ENCODE measurements around the gene BICC1. TPM values are rescaled to one million over a fixed set of nuclear protein-coding genes. Genes with fewer than 3 reads are reported as not detected.

The BICC1 gene
- polyA plus RNA-seq, 3 donors: 0.02 to 0.24 (median 0.14) TPM

GRCh38 chr10:58813573-58813972 is 300.9 kb downstream of the BICC1 start:
- Histone ChIP-seq H4K20me1 (ENCODE audit: insufficient read depth, low read length) (no peaks in the 10 kb centered on the region), H3K4me3 (replicated peaks in 1 of 3; ENCODE audit: low read depth in 2 of 3, low read length in 3 of 3) (no peak overlapping the region), H3K36me3 (replicated peaks in 1 of 2; ENCODE audit: control insufficient read depth in 1 of 2, insufficient read depth in 2 of 2, low read length in 2 of 2) (no peaks in the 10 kb centered on the region), H3K9ac (ENCODE audit: insufficient read depth, low read length, poor library complexity, severe bottlenecking) (no peak overlapping the region), H3K79me2 (ENCODE audit: insufficient read depth, low read length) (no peaks in the 10 kb centered on the region), H3K4me1 (ENCODE audit: control insufficient read depth in 1 of 2, insufficient read depth in 2 of 2, low read length in 2 of 2) (no peaks in the 10 kb centered on the region), H3K27ac (ENCODE audit: low read depth in 1 of 2, low read length in 2 of 2) (no peak overlapping the region), H2AFZ (ENCODE audit: insufficient read depth, low read depth, low read length, poor library complexity, severe bottlenecking) (no peak overlapping the region), H3K4me2 (replicated peaks; ENCODE audit: extremely low read depth, low read length, poor library complexity, severe bottlenecking) (no peak overlapping the region), H3K9me3 (replicated peaks in 1 of 2; ENCODE audit: control insufficient read depth in 1 of 2, insufficient read depth in 1 of 2, low read length in 2 of 2) (no peaks in the 10 kb centered on the region), H3K27me3 (ENCODE audit: control insufficient read depth in 2 of 2, insufficient read depth in 2 of 2, low read length in 2 of 2) (no peaks in the 10 kb centered on the region)
- Mint-ChIP-seq H3K4me1 (no peaks in the 10 kb centered on the region), H3K36me3 (peaks cover 6 to 13% of the 10 kb centered on the region in 2 donors), H3K9me3 (peaks cover 0 to 3% (median 0%) of the 10 kb centered on the region in 7 donors), H3K27me3 (ENCODE audit: low read depth in 3 of 3) (peaks cover 0 to 2% (median 0%) of the 10 kb centered on the region in 3 donors), H3K27ac (no peak overlapping the region), H3K4me3 (no peak overlapping the region)
- TF ChIP-seq CTCF (IDR thresholded peaks at IDR 0.05): no peak
- 100% methylated on average over 4 of the region's 8 CpGs for WGBS (ENCODE audit: insufficient coverage)
- intact Hi-C loops (cut with micrococcal nuclease): no loop called here
- DNase-seq: no peak

- Histone ChIP-seq H3K79me2 (ENCODE audit: insufficient read depth, low read length) (no peaks in the 10 kb centered on the region), H3K4me2 (replicated peaks; ENCODE audit: extremely low read depth, low read length, poor library complexity, severe bottlenecking) (no peak overlapping the region), H3K36me3 (replicated peaks in 1 of 2; ENCODE audit: control insufficient read depth in 1 of 2, insufficient read depth in 2 of 2, low read length in 2 of 2) (no peaks in the 10 kb centered on the region), H3K9me3 (replicated peaks in 1 of 2; ENCODE audit: control insufficient read depth in 1 of 2, insufficient read depth in 1 of 2, low read length in 2 of 2) (no peaks in the 10 kb centered on the region), H3K27me3 (ENCODE audit: control insufficient read depth in 2 of 2, insufficient read depth in 2 of 2, low read length in 2 of 2) (no peaks in the 10 kb centered on the region), H4K20me1 (ENCODE audit: insufficient read depth, low read length) (no peaks in the 10 kb centered on the region), H3K4me3 (replicated peaks in 1 of 3; ENCODE audit: low read depth in 2 of 3, low read length in 3 of 3) (no peak overlapping the region), H2AFZ (ENCODE audit: insufficient read depth, low read depth, low read length, poor library complexity, severe bottlenecking) (no peak overlapping the region), H3K27ac (ENCODE audit: low read depth in 1 of 2, low read length in 2 of 2) (no peak overlapping the region), H3K9ac (ENCODE audit: insufficient read depth, low read length, poor library complexity, severe bottlenecking) (no peak overlapping the region), H3K4me1 (ENCODE audit: control insufficient read depth in 1 of 2, insufficient read depth in 2 of 2, low read length in 2 of 2) (no peaks in the 10 kb centered on the region)
- WGBS (ENCODE audit: insufficient coverage): 83% methylated on average over 1 of the region's 2 CpGs
- Mint-ChIP-seq H3K4me1 (no peaks in the 10 kb centered on the region), H3K36me3 (peaks cover 6 to 9% of the 10 kb centered on the region in 2 donors), H3K9me3 (peaks cover 0 to 1% (median 0%) of the 10 kb centered on the region in 7 donors), H3K4me3 (no peak overlapping the region), H3K27ac (no peak overlapping the region), H3K27me3 (ENCODE audit: low read depth in 3 of 3) (no peaks in the 10 kb centered on the region)
- DNase-seq: no peak
- no peak for TF ChIP-seq CTCF (IDR thresholded peaks at IDR 0.05)
- intact Hi-C loops (cut with micrococcal nuclease): no loop called here
Measured at GRCh38 chr10:58817201-58817846, 304.7 kb downstream of the BICC1 start.
